H9 (cell line): ENCODE data around the gene FOXD2. TPM values are rescaled to one million over a fixed set of nuclear protein-coding genes. Genes with fewer than 3 reads are reported as not detected.
A peak's percentile ranks its signal among the peaks of the same experiment; 100 is the strongest.

Source experiments
- DNase-seq: peaks from one replicate; pipeline ENCODE4 v3.0.0-alpha.2; 2017
- H2AFZ ChIP-seq: one replicate; pipeline ENCODE4 v1.6.1; 2013; ENCODE audit warnings: mild to moderate bottlenecking, low read length, control low read depth, moderate library complexity
- H2AK5ac ChIP-seq: 2 replicates; pipeline ENCODE4 v1.6.1; 2013; ENCODE audit warnings: low read length, control low read depth, mixed read lengths; ENCODE audit not compliant: insufficient read length
- H2BK120ac ChIP-seq: one replicate; pipeline ENCODE4 v1.6.1; 2013; ENCODE audit warnings: low read depth, mild to moderate bottlenecking, low read length, control low read depth, inconsistent platforms; ENCODE audit not compliant: poor library complexity, severe bottlenecking
- H2BK12ac ChIP-seq: 2 replicates; pipeline ENCODE4 v1.6.1; 2013; ENCODE audit warnings: low read length, control low read depth, mixed read lengths, low read depth; ENCODE audit not compliant: insufficient read length
- H2BK15ac ChIP-seq: 2 replicates; pipeline ENCODE4 v1.6.1; 2013; ENCODE audit warnings: low read depth, low read length, control low read depth
- H2BK20ac ChIP-seq: one replicate; pipeline ENCODE4 v1.6.1; 2013; ENCODE audit warnings: low read depth, mild to moderate bottlenecking, low read length, control low read depth, inconsistent platforms; ENCODE audit not compliant: poor library complexity, severe bottlenecking
- H2BK5ac ChIP-seq: 2 replicates; pipeline ENCODE4 v1.6.1; 2013; ENCODE audit warnings: low read length, control low read depth, mixed read lengths; ENCODE audit not compliant: insufficient read length
- H3K14ac ChIP-seq: 2 replicates; pipeline ENCODE4 v1.6.1; 2013; ENCODE audit warnings: low read length, control low read depth; ENCODE audit not compliant: insufficient read depth
- H3K18ac ChIP-seq: 2 replicates; pipeline ENCODE4 v1.6.1; 2013; ENCODE audit warnings: low read depth, mild to moderate bottlenecking, mixed read lengths, low read length, control low read depth; ENCODE audit not compliant: insufficient read length
- H3K23ac ChIP-seq: 2 replicates; pipeline ENCODE4 v1.6.1; 2013; ENCODE audit warnings: low read length, control low read depth, mixed read lengths, low read depth; ENCODE audit not compliant: insufficient read length
- H3K23me2 ChIP-seq: 2 replicates; pipeline ENCODE4 v1.6.1; 2013; ENCODE audit warnings: low read depth, mild to moderate bottlenecking, mixed read lengths, low read length, control low read depth; ENCODE audit not compliant: insufficient read length, poor library complexity, severe bottlenecking
- H3K27ac ChIP-seq: 2 replicates; pipeline ENCODE4 v1.5.1; 2013; ENCODE audit warnings: low read length, control low read depth, mixed read lengths, low read depth; ENCODE audit not compliant: insufficient read length
- H3K27me3 ChIP-seq: 2 replicates; pipeline ENCODE4 v1.6.1; 2013; ENCODE audit warnings: low read length, control low read depth, inconsistent platforms; ENCODE audit not compliant: insufficient read depth
- H3K4ac ChIP-seq: 2 replicates; pipeline ENCODE4 v1.6.1; 2013; ENCODE audit warnings: low read depth, mild to moderate bottlenecking, control low read depth, inconsistent platforms, low read length, moderate library complexity
- H3K4me1 ChIP-seq: 2 replicates; pipeline ENCODE4 v1.6.1; 2013; ENCODE audit warnings: low read length, control low read depth, inconsistent platforms; ENCODE audit not compliant: insufficient read depth
- H3K4me2 ChIP-seq: 2 replicates; pipeline ENCODE4 v1.6.1; 2013; ENCODE audit warnings: low read length, control low read depth, mixed read lengths; ENCODE audit not compliant: insufficient read length, insufficient read depth
- H3K56ac ChIP-seq: 2 replicates; pipeline ENCODE4 v1.6.1; 2013; ENCODE audit warnings: low read depth, mild to moderate bottlenecking, mixed read lengths, low read length, control low read depth; ENCODE audit not compliant: insufficient read length
- H3K79me1 ChIP-seq: 2 replicates; pipeline ENCODE4 v1.6.1; 2013; ENCODE audit warnings: low read depth, mild to moderate bottlenecking, moderate library complexity, low read length, control low read depth, inconsistent platforms; ENCODE audit not compliant: insufficient read depth, poor library complexity, severe bottlenecking
- H3K79me2 ChIP-seq: 2 replicates; pipeline ENCODE4 v1.6.1; 2013; ENCODE audit warnings: low read length, control low read depth, inconsistent platforms; ENCODE audit not compliant: insufficient read depth
- H3K9ac ChIP-seq: 2 replicates; pipeline ENCODE4 v1.6.1; 2013; ENCODE audit warnings: low read length, control low read depth, mixed read lengths; ENCODE audit not compliant: insufficient read length; ENCODE audit errors: extremely low read depth
- H3K9me3 ChIP-seq: one replicate; pipeline ENCODE4 v1.6.1; 2013; ENCODE audit warnings: low read depth, low read length, inconsistent platforms; ENCODE audit not compliant: control insufficient read depth
- H3T11ph ChIP-seq: one replicate; pipeline ENCODE4 v1.6.1; 2013; ENCODE audit warnings: mild to moderate bottlenecking, low read length, control low read depth, inconsistent platforms
- H4K20me1 ChIP-seq: one replicate; pipeline ENCODE4 v1.6.1; 2013; ENCODE audit not compliant: control insufficient read depth, insufficient read length, insufficient read depth
- H4K5ac ChIP-seq: 2 replicates; pipeline ENCODE4 v1.6.1; 2013; ENCODE audit warnings: low read depth, mild to moderate bottlenecking, mixed read lengths, low read length, control low read depth; ENCODE audit not compliant: insufficient read length
- H4K8ac ChIP-seq: replicated peaks from 2 replicates; pipeline ENCODE4 v1.6.1; 2013; ENCODE audit warnings: low read length, control low read depth, mixed read lengths, low read depth; ENCODE audit not compliant: insufficient read length
- H4K91ac ChIP-seq: 2 replicates; pipeline ENCODE4 v1.6.1; 2013; ENCODE audit warnings: low read depth, mild to moderate bottlenecking, moderate library complexity, mixed read lengths, low read length, control low read depth; ENCODE audit not compliant: insufficient read length
- H3K27ac Mint-ChIP-seq, 3 experiments: 2 replicates in 2 of 3; 3 replicates in 1 of 3; pipeline ENCODE4 v1.8.0; 2020 to 2021; ENCODE audit warnings: mixed read lengths in 3 of 3, mild to moderate bottlenecking in 1 of 3, moderate library complexity in 1 of 3
- H3K27me3 Mint-ChIP-seq: 2 replicates; pipeline ENCODE4 v1.8.0; 2021; ENCODE audit warnings: low read depth, mild to moderate bottlenecking, moderate library complexity, mixed read lengths
- H3K36me3 Mint-ChIP-seq, 3 experiments: 2 replicates in 2 of 3; 3 replicates in 1 of 3; pipeline ENCODE4 v1.8.0; 2020 to 2021; ENCODE audit warnings: low read depth in 3 of 3, mixed read lengths in 3 of 3; ENCODE audit not compliant: insufficient read depth in 1 of 3
- H3K4me1 Mint-ChIP-seq, 2 experiments: 2 replicates each; pipeline ENCODE4 v1.8.0; 2020; ENCODE audit warnings: mixed read lengths in 2 of 2
- H3K4me3 Mint-ChIP-seq, 2 experiments: 2 replicates in 1 of 2; 3 replicates in 1 of 2; pipeline ENCODE4 v1.8.0; 2020 to 2021; ENCODE audit warnings: mild to moderate bottlenecking in 2 of 2, mixed read lengths in 2 of 2, moderate library complexity in 1 of 2
- H3K9me3 Mint-ChIP-seq, 2 experiments: 2 replicates in 1 of 2; 3 replicates in 1 of 2; pipeline ENCODE4 v1.8.0; 2020; ENCODE audit warnings: mild to moderate bottlenecking in 2 of 2, mixed read lengths in 2 of 2, moderate library complexity in 1 of 2
- CTCF ChIP-seq: fragments of 200-600 bp; sonication (generic); conservative IDR thresholded peaks from 3 replicates; pipeline ENCODE4 v1.8.0; 2021; ENCODE audit warnings: antibody characterized with exemption, mild to moderate bottlenecking
- WGBS: extraction: QIAGEN DNeasy Blood & Tissue Kit; methylation state at CpG from one replicate; pipeline ENCODE4 v1.1.7; 2013; ENCODE audit warnings: missing lambda C conversion rate, low lambda C conversion rate, mixed read lengths; ENCODE audit not compliant: insufficient read length; ENCODE audit errors: extremely low coverage; 5-methylcytosine and 5-hydroxymethylcytosine counted together
- total RNA-seq: library from RNA; stranded (reverse); gene quantifications from 2 replicates; pipeline ENCODE4 v1.2.1, GENCODE V29; 2021

FOXD2 gene
- total RNA-seq, 1 experiment from 2014 or later = not detected

GRCh38 chr1:47424336-47424982, 13.4 kb upstream of the FOXD2 start:
- Histone ChIP-seq H3K4me2 (peak overlapping the region; percentile 24), H3K23ac (no peak overlapping the region), H3K56ac (no peak overlapping the region), H2BK12ac (no peak overlapping the region), H2AK5ac (no peak overlapping the region), H4K20me1 (no peaks in the 10 kb centered on the region), H3T11ph (no peak overlapping the region), H4K5ac (no peak overlapping the region), H4K8ac (no peak overlapping the region), H3K18ac (no peak overlapping the region), H2BK20ac (no peak overlapping the region), H3K27me3 (peaks cover 32% of the 10 kb centered on the region), H3K4me1 (peaks cover 1% of the 10 kb centered on the region; the same call in 1 of the 2 replicates), H2BK120ac (no peak overlapping the region), H3K9me3 (no peaks in the 10 kb centered on the region), H3K79me2 (no peaks in the 10 kb centered on the region), H3K4ac (no peak overlapping the region), H4K91ac (no peak overlapping the region), H2BK5ac (no peak overlapping the region), H3K14ac (no peak overlapping the region), H3K79me1 (no peaks in the 10 kb centered on the region), H2AFZ (no peak overlapping the region), H3K23me2 (no peaks in the 10 kb centered on the region), H3K9ac (no peak overlapping the region), H2BK15ac (no peak overlapping the region), H3K27ac (no peak overlapping the region)
- WGBS = no CpG with 5 or more reads among the region's 6 CpGs
- TF ChIP-seq CTCF = peak; percentile 95
- DNase-seq = peak; percentile 87
- Mint-ChIP-seq H3K27me3 (peaks cover 97% of the 10 kb centered on the region), H3K4me1 (peaks cover 10 to 12% of the 10 kb centered on the region in 2 experiments), H3K4me3 (peak overlapping the region in 1 of 2 experiments; percentile 37; a peak in 2 of 5 replicates), H3K9me3 (peaks cover 0 to 3% of the 10 kb centered on the region in 2 experiments; a peak in 1 of 5 replicates), H3K27ac (no peak overlapping the region), H3K36me3 (no peaks in the 10 kb centered on the region)
